ENCODE data around the gene SLC25A36.
"Not testable (repeated sequence)": the region's sequence is repeated elsewhere in the genome, so short reads cannot be mapped to it uniquely, and the experiment has no call there.

The SLC25A36 gene

GRCh38 chr3:140980663-140981062 is 39.0 kb downstream of the SLC25A36 start:
- no peak overlapping the region for H3K4me2 ChIP-seq (ENCODE audit: low read depth, low read length, poor library complexity, severe bottlenecking)
- H3F3A ChIP-seq (ENCODE audit: low read depth): no peaks in the 10 kb centered on the region
- H2AFZ ChIP-seq (ENCODE audit: low read length): no peak overlapping the region
- H3K27me3 ChIP-seq (ENCODE audit: insufficient read depth, low read length, poor library complexity, severe bottlenecking): no peaks in the 10 kb centered on the region
- no peak for TF ChIP-seq EZH2phosphoT487 (IDR thresholded peaks at IDR 0.05; ENCODE audit: borderline replicate concordance)
- TF ChIP-seq CTCF (conservative IDR thresholded peaks at IDR 0.05; ENCODE audit: low read length): no peak
- no peak overlapping the region for H3K4me3 ChIP-seq (ENCODE audit: low read length, poor library complexity, severe bottlenecking)
- no peaks in the 10 kb centered on the region for H3K4me1 ChIP-seq (ENCODE audit: insufficient read depth, low read length, poor library complexity, severe bottlenecking)
- H3K36me3 ChIP-seq (ENCODE audit: insufficient read depth, low read length): peaks cover 28% of the 10 kb centered on the region
- no peak overlapping the region for H3K9ac ChIP-seq (ENCODE audit: low read depth, low read length, poor library complexity, severe bottlenecking)
- H3K9me3 ChIP-seq (ENCODE audit: insufficient read depth, low read depth, low read length): no peaks in the 10 kb centered on the region
- no peaks in the 10 kb centered on the region for H3K79me2 ChIP-seq (ENCODE audit: insufficient read depth, low read length)
- no peaks in the 10 kb centered on the region for H4K20me1 ChIP-seq (ENCODE audit: insufficient read depth, low read length, poor library complexity, severe bottlenecking)
- no peaks in the 10 kb centered on the region for H3K9me2 ChIP-seq (replicated peaks; ENCODE audit: low read depth, low read length)

GRCh38 chr3:140987792-140988191 is 46.2 kb downstream of the SLC25A36 start:
- H3K9ac ChIP-seq (ENCODE audit: low read depth, low read length, poor library complexity, severe bottlenecking); H3K9me3 ChIP-seq (ENCODE audit: insufficient read depth, low read depth, low read length); H3K36me3 ChIP-seq (ENCODE audit: insufficient read depth, low read length); H3K4me3 ChIP-seq (ENCODE audit: low read length, poor library complexity, severe bottlenecking); H3K4me1 ChIP-seq (ENCODE audit: insufficient read depth, low read length, poor library complexity, severe bottlenecking); H3K4me2 ChIP-seq (ENCODE audit: low read depth, low read length, poor library complexity, severe bottlenecking); H3F3A ChIP-seq (ENCODE audit: low read depth); H4K20me1 ChIP-seq (ENCODE audit: insufficient read depth, low read length, poor library complexity, severe bottlenecking); H3K9me2 ChIP-seq (replicated peaks; ENCODE audit: low read depth, low read length); H3K27me3 ChIP-seq (ENCODE audit: insufficient read depth, low read length, poor library complexity, severe bottlenecking); H3K79me2 ChIP-seq (ENCODE audit: insufficient read depth, low read length); H2AFZ ChIP-seq (ENCODE audit: low read length): not testable (repeated sequence)

- Histone ChIP-seq H3F3A (ENCODE audit: low read depth) (no peaks in the 10 kb centered on the region), H3K79me2 (ENCODE audit: insufficient read depth, low read length) (no peaks in the 10 kb centered on the region), H3K36me3 (ENCODE audit: insufficient read depth, low read length) (no peaks in the 10 kb centered on the region), H2AFZ (ENCODE audit: low read length) (no peak overlapping the region), H3K4me1 (ENCODE audit: insufficient read depth, low read length, poor library complexity, severe bottlenecking) (no peaks in the 10 kb centered on the region), H3K9ac (ENCODE audit: low read depth, low read length, poor library complexity, severe bottlenecking) (no peak overlapping the region), H3K27me3 (ENCODE audit: insufficient read depth, low read length, poor library complexity, severe bottlenecking) (no peaks in the 10 kb centered on the region), H3K9me3 (ENCODE audit: insufficient read depth, low read depth, low read length) (no peaks in the 10 kb centered on the region), H3K4me2 (ENCODE audit: low read depth, low read length, poor library complexity, severe bottlenecking) (no peak overlapping the region), H4K20me1 (ENCODE audit: insufficient read depth, low read length, poor library complexity, severe bottlenecking) (no peaks in the 10 kb centered on the region), H3K9me2 (replicated peaks; ENCODE audit: low read depth, low read length) (no peaks in the 10 kb centered on the region), H3K4me3 (ENCODE audit: low read length, poor library complexity, severe bottlenecking) (no peak overlapping the region)
- TF ChIP-seq CTCF (conservative IDR thresholded peaks at IDR 0.05; ENCODE audit: low read length): no peak
- TF ChIP-seq EZH2phosphoT487 (IDR thresholded peaks at IDR 0.05; ENCODE audit: borderline replicate concordance): no peak
Observed at GRCh38 chr3:140994316-140994715, 52.7 kb downstream of the SLC25A36 start.

- H3K4me1 ChIP-seq (ENCODE audit: insufficient read depth, low read length, poor library complexity, severe bottlenecking); H4K20me1 ChIP-seq (ENCODE audit: insufficient read depth, low read length, poor library complexity, severe bottlenecking); H3K9me2 ChIP-seq (replicated peaks; ENCODE audit: low read depth, low read length); H2AFZ ChIP-seq (ENCODE audit: low read length); H3K9ac ChIP-seq (ENCODE audit: low read depth, low read length, poor library complexity, severe bottlenecking); H3K36me3 ChIP-seq (ENCODE audit: insufficient read depth, low read length); H3K4me3 ChIP-seq (ENCODE audit: low read length, poor library complexity, severe bottlenecking); H3K4me2 ChIP-seq (ENCODE audit: low read depth, low read length, poor library complexity, severe bottlenecking); H3F3A ChIP-seq (ENCODE audit: low read depth); H3K79me2 ChIP-seq (ENCODE audit: insufficient read depth, low read length); H3K9me3 ChIP-seq (ENCODE audit: insufficient read depth, low read depth, low read length); H3K27me3 ChIP-seq (ENCODE audit: insufficient read depth, low read length, poor library complexity, severe bottlenecking): not testable (repeated sequence)
Observed at GRCh38 chr3:140994861-140995260, 53.2 kb downstream of the SLC25A36 start.
